Stimulated activated CD4-positive, alpha-beta T cell treated with anti-CD3 and anti-CD28 coated beads, Interleukin-12 subunit alpha, Interleukin-12 subunit beta, amount 100 ng/mL, for 4 hours (primary cell): ENCODE measurements around the gene MPDU1.

Source experiments
- DNase-seq: peaks from one replicate; pipeline ENCODE4 v3.0.0-alpha.2; 2020

MPDU1 gene

GRCh38 chr17:7583253-7584109, at the start of gene MPDU1:
MPDU1 (plus strand) TSS chr17:7583852; CDS start chr17:7583863, 11 bp downstream.
- DNase-seq: peak; percentile 93

GRCh38 chr17:7538050-7538449, 45.6 kb upstream of the MPDU1 start:
- no peak for DNase-seq

- DNase-seq: no peak
These were observed 44.6 kb upstream of the MPDU1 start for GRCh38 chr17:7538891-7539545.

GRCh38 chr17:7541074-7541621, 42.5 kb upstream of the MPDU1 start:
- DNase-seq: no peak

- no peak for DNase-seq
These were observed 38.7 kb upstream of the MPDU1 start for GRCh38 chr17:7544911-7545310.

- DNase-seq: peak; percentile 55
These were observed 34.9 kb upstream of the MPDU1 start, which contains the start of gene TNFSF12 for GRCh38 chr17:7548585-7549400. TNFSF12 (plus strand) TSS chr17:7549058; CDS start chr17:7549154, 96 bp downstream.

GRCh38 chr17:7549401-7550055, 34.1 kb upstream of the MPDU1 start:
- DNase-seq: peak; percentile 33

GRCh38 chr17:7550344-7550743, 33.3 kb upstream of the MPDU1 start:
- DNase-seq: no peak

- no peak for DNase-seq
These were observed 32.3 kb upstream of the MPDU1 start for GRCh38 chr17:7551396-7551795.

- no peak for DNase-seq
These were observed 31.0 kb upstream of the MPDU1 start for GRCh38 chr17:7552621-7553051.

GRCh38 chr17:7553356-7553755, 30.3 kb upstream of the MPDU1 start:
- no peak for DNase-seq

GRCh38 chr17:7555320-7555948, 28.2 kb upstream of the MPDU1 start:
- DNase-seq: no peak

GRCh38 chr17:7556627-7557026, 27.0 kb upstream of the MPDU1 start:
- DNase-seq: no peak

GRCh38 chr17:7557147-7557764, 26.4 kb upstream of the MPDU1 start:
- no peak for DNase-seq

- no peak for DNase-seq
These were observed 25.7 kb upstream of the MPDU1 start for GRCh38 chr17:7557775-7558543.

- DNase-seq: no peak
These were observed 24.9 kb upstream of the MPDU1 start, which contains the start of gene TNFSF13 for GRCh38 chr17:7558544-7559319. TNFSF13 (plus strand) TSS chr17:7558750; CDS start chr17:7559040, 290 bp downstream.

- DNase-seq: no peak
These were observed 24.1 kb upstream of the MPDU1 start for GRCh38 chr17:7559320-7560171.

GRCh38 chr17:7560172-7561027, 23.3 kb upstream of the MPDU1 start:
- DNase-seq: peak; percentile 52
